ENCODE data around the gene GNB4.

Gene GNB4

DNA sequence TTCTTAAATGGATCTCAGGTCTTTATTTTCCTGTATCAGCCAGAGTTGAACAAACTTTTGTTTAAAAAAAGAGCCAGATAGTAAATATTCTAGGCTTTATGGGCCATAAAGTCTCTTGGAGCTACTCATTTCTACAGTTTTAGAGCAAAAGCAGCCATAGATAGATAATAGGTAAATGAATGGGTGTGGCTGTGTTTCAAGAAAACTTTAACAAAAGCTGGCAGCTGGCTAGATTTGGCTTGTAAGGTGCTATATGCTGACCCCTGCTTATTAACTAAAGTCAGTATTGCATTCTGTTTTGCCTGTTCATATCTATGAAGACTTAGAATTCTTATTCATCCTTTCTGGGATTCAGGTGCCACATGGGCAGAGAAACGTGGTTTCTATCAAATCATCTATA lies 74.8 kb downstream of the GNB4 start:
- CTCF ChIA-PET = no interaction called here
- Histone ChIP-seq H3K9me3 (ENCODE audit: control extremely low read depth in 1 of 5, control insufficient read depth in 4 of 5, insufficient read depth in 2 of 5, low read depth in 1 of 5, low read length in 4 of 5) (no peaks in the 10 kb centered on the region), H3K4me1 (ENCODE audit: control extremely low read depth in 1 of 4, control insufficient read depth in 4 of 4, insufficient read depth in 4 of 4, low read length in 3 of 4) (no peaks in the 10 kb centered on the region), H3K27me3 (replicated peaks in 2 of 5; ENCODE audit: control insufficient read depth in 4 of 5, insufficient read depth in 5 of 5, low read length in 4 of 5) (no peaks in the 10 kb centered on the region), H3K27ac (ENCODE audit: insufficient read depth in 1 of 2, low read depth in 1 of 2, low read length in 2 of 2, poor library complexity in 1 of 2, severe bottlenecking in 2 of 2) (no peak overlapping the region), H3K4me3 (ENCODE audit: control insufficient read depth in 1 of 7, extremely low read depth in 1 of 7, insufficient read depth in 4 of 7, low read depth in 2 of 7, low read length in 6 of 7) (no peak overlapping the region), H3K36me3 (ENCODE audit: control insufficient read depth in 4 of 4, insufficient read depth in 4 of 4, low read length in 3 of 4) (peaks cover 16 to 44% (median 33%) of the 10 kb centered on the region in 4 experiments)
- POLR2A ChIA-PET = no interaction called here
- WGBS (ENCODE audit: insufficient coverage) = no CpG with 5 or more reads among the region's 1 CpG
- no peak for DNase-seq

- Histone ChIP-seq H3K27me3 (replicated peaks in 2 of 5; ENCODE audit: control insufficient read depth in 4 of 5, insufficient read depth in 5 of 5, low read length in 4 of 5) (no peaks in the 10 kb centered on the region), H3K27ac (ENCODE audit: insufficient read depth in 1 of 2, low read depth in 1 of 2, low read length in 2 of 2, poor library complexity in 1 of 2, severe bottlenecking in 2 of 2) (peak overlapping the region in 1 of 2 experiments; percentile 40), H3K36me3 (ENCODE audit: control insufficient read depth in 4 of 4, insufficient read depth in 4 of 4, low read length in 3 of 4) (peaks cover 11 to 43% (median 28%) of the 10 kb centered on the region in 4 experiments), H3K4me3 (ENCODE audit: control insufficient read depth in 1 of 7, extremely low read depth in 1 of 7, insufficient read depth in 4 of 7, low read depth in 2 of 7, low read length in 6 of 7) (no peak overlapping the region), H3K4me1 (ENCODE audit: control extremely low read depth in 1 of 4, control insufficient read depth in 4 of 4, insufficient read depth in 4 of 4, low read length in 3 of 4) (no peaks in the 10 kb centered on the region), H3K9me3 (ENCODE audit: control extremely low read depth in 1 of 5, control insufficient read depth in 4 of 5, insufficient read depth in 2 of 5, low read depth in 1 of 5, low read length in 4 of 5) (no peaks in the 10 kb centered on the region)
- CTCF ChIA-PET = no interaction called here
- 96% methylated on average over 5 of the region's 12 CpGs for WGBS (ENCODE audit: insufficient coverage)
- POLR2A ChIA-PET = no interaction called here
- peak in 2 of 3 donors; percentile 4 to 43 for DNase-seq
Measured at GRCh38 chr3:179375091-179375999, 75.9 kb downstream of the GNB4 start.

GRCh38 chr3:179373938-179374337 lies 77.3 kb downstream of the GNB4 start:
- Histone ChIP-seq H3K27me3 (replicated peaks in 2 of 5; ENCODE audit: control insufficient read depth in 4 of 5, insufficient read depth in 5 of 5, low read length in 4 of 5) (no peaks in the 10 kb centered on the region), H3K27ac (ENCODE audit: insufficient read depth in 1 of 2, low read depth in 1 of 2, low read length in 2 of 2, poor library complexity in 1 of 2, severe bottlenecking in 2 of 2) (no peak overlapping the region), H3K36me3 (ENCODE audit: control insufficient read depth in 4 of 4, insufficient read depth in 4 of 4, low read length in 3 of 4) (peaks cover 2 to 37% (median 22%) of the 10 kb centered on the region in 4 experiments), H3K4me3 (ENCODE audit: control insufficient read depth in 1 of 7, extremely low read depth in 1 of 7, insufficient read depth in 4 of 7, low read depth in 2 of 7, low read length in 6 of 7) (no peak overlapping the region), H3K4me1 (ENCODE audit: control extremely low read depth in 1 of 4, control insufficient read depth in 4 of 4, insufficient read depth in 4 of 4, low read length in 3 of 4) (no peaks in the 10 kb centered on the region), H3K9me3 (ENCODE audit: control extremely low read depth in 1 of 5, control insufficient read depth in 4 of 5, insufficient read depth in 2 of 5, low read depth in 1 of 5, low read length in 4 of 5) (no peaks in the 10 kb centered on the region)
- 100% methylated on average over 1 of the region's 6 CpGs for WGBS (ENCODE audit: insufficient coverage)
- ChIA-PET POLR2A (no interaction called here), CTCF (interaction anchor here (1.0 to 1.1 kb wide), 2 partner anchors 12 to 18 kb away, joined by 3 to 4 read pairs; no protein-coding TSS in a partner anchor)
- DNase-seq = peak in 2 of 3 donors; percentile 10 to 23

GRCh38 chr3:179369621-179370020 lies 81.6 kb downstream of the GNB4 start:
- no CpG with 5 or more reads among the region's 1 CpG for WGBS (ENCODE audit: insufficient coverage)
- no peaks in the 10 kb centered on the region for H3K4me1 ChIP-seq (ENCODE audit: control extremely low read depth in 1 of 4, control insufficient read depth in 4 of 4, insufficient read depth in 4 of 4, low read length in 3 of 4)
- H3K36me3 ChIP-seq (ENCODE audit: control insufficient read depth in 4 of 4, insufficient read depth in 4 of 4, low read length in 3 of 4) = peaks cover 8 to 44% (median 22%) of the 10 kb centered on the region in 4 experiments
- no peak overlapping the region for H3K27ac ChIP-seq (ENCODE audit: insufficient read depth in 1 of 2, low read depth in 1 of 2, low read length in 2 of 2, poor library complexity in 1 of 2, severe bottlenecking in 2 of 2)
- CTCF ChIA-PET = no interaction called here
- POLR2A ChIA-PET = interaction anchor here (0.6 kb wide), 1 partner anchor 69 kb away, joined by 3 read pairs; no protein-coding TSS in a partner anchor
- no peaks in the 10 kb centered on the region for H3K27me3 ChIP-seq (replicated peaks in 2 of 5; ENCODE audit: control insufficient read depth in 4 of 5, insufficient read depth in 5 of 5, low read length in 4 of 5)
- H3K9me3 ChIP-seq (ENCODE audit: control extremely low read depth in 1 of 5, control insufficient read depth in 4 of 5, insufficient read depth in 2 of 5, low read depth in 1 of 5, low read length in 4 of 5) = no peaks in the 10 kb centered on the region
- no peak overlapping the region for H3K4me3 ChIP-seq (ENCODE audit: control insufficient read depth in 1 of 7, extremely low read depth in 1 of 7, insufficient read depth in 4 of 7, low read depth in 2 of 7, low read length in 6 of 7)
- DNase-seq = no peak

GRCh38 chr3:179363332-179363731 lies 87.9 kb downstream of the GNB4 start:
- no peak overlapping the region for H3K27ac ChIP-seq (ENCODE audit: insufficient read depth in 1 of 2, low read depth in 1 of 2, low read length in 2 of 2, poor library complexity in 1 of 2, severe bottlenecking in 2 of 2)
- H3K36me3 ChIP-seq (ENCODE audit: control insufficient read depth in 4 of 4, insufficient read depth in 4 of 4, low read length in 3 of 4) = peaks cover 24 to 68% (median 44%) of the 10 kb centered on the region in 4 experiments
- ChIA-PET POLR2A (no interaction called here), CTCF (interaction anchor here (1.0 to 2.6 kb wide), 2 partner anchors 12 to 38 kb away, joined by 3 to 13 read pairs; no protein-coding TSS in a partner anchor)
- no peaks in the 10 kb centered on the region for H3K27me3 ChIP-seq (replicated peaks in 2 of 5; ENCODE audit: control insufficient read depth in 4 of 5, insufficient read depth in 5 of 5, low read length in 4 of 5)
- DNase-seq = no peak
- 94% methylated on average over 4 of the region's 5 CpGs for WGBS (ENCODE audit: insufficient coverage)
- no peak overlapping the region for H3K4me3 ChIP-seq (ENCODE audit: control insufficient read depth in 1 of 7, extremely low read depth in 1 of 7, insufficient read depth in 4 of 7, low read depth in 2 of 7, low read length in 6 of 7)
- no peaks in the 10 kb centered on the region for H3K4me1 ChIP-seq (ENCODE audit: control extremely low read depth in 1 of 4, control insufficient read depth in 4 of 4, insufficient read depth in 4 of 4, low read length in 3 of 4)
- no peaks in the 10 kb centered on the region for H3K9me3 ChIP-seq (ENCODE audit: control extremely low read depth in 1 of 5, control insufficient read depth in 4 of 5, insufficient read depth in 2 of 5, low read depth in 1 of 5, low read length in 4 of 5)

- Histone ChIP-seq H3K4me3 (ENCODE audit: control insufficient read depth in 1 of 7, extremely low read depth in 1 of 7, insufficient read depth in 4 of 7, low read depth in 2 of 7, low read length in 6 of 7) (no peak overlapping the region), H3K9me3 (ENCODE audit: control extremely low read depth in 1 of 5, control insufficient read depth in 4 of 5, insufficient read depth in 2 of 5, low read depth in 1 of 5, low read length in 4 of 5) (no peaks in the 10 kb centered on the region), H3K36me3 (ENCODE audit: control insufficient read depth in 4 of 4, insufficient read depth in 4 of 4, low read length in 3 of 4) (peaks cover 23 to 77% (median 52%) of the 10 kb centered on the region in 4 experiments), H3K4me1 (ENCODE audit: control extremely low read depth in 1 of 4, control insufficient read depth in 4 of 4, insufficient read depth in 4 of 4, low read length in 3 of 4) (no peaks in the 10 kb centered on the region), H3K27me3 (replicated peaks in 2 of 5; ENCODE audit: control insufficient read depth in 4 of 5, insufficient read depth in 5 of 5, low read length in 4 of 5) (no peaks in the 10 kb centered on the region), H3K27ac (ENCODE audit: insufficient read depth in 1 of 2, low read depth in 1 of 2, low read length in 2 of 2, poor library complexity in 1 of 2, severe bottlenecking in 2 of 2) (no peak overlapping the region)
- no CpG with 5 or more reads among the region's 1 CpG for WGBS (ENCODE audit: insufficient coverage)
- ChIA-PET CTCF (no interaction called here), POLR2A (no interaction called here)
- no peak for DNase-seq
Measured at GRCh38 chr3:179355996-179356395, 95.3 kb downstream of the GNB4 start.
